SK-N-SH (cell line): ENCODE data around the gene SMIM13.

Experiments
- POLR2AphosphoS5 ChIP-seq: IDR thresholded peaks from 2 replicates; pipeline ENCODE4 v1.6.1; 2012; ENCODE audit warnings: low read depth, low read length
- YY1 ChIP-seq: IDR thresholded peaks from 2 replicates; pipeline ENCODE4 v1.4.0; 2012; ENCODE audit warnings: low read depth, mild to moderate bottlenecking
- TF ChIP-seq, protein P1 (sequence below): fragments of 200-600 bp; sonication (generic); IDR thresholded peaks from 2 replicates; pipeline ENCODE4 v1.6.1; 2017; ENCODE audit warnings: antibody characterized with exemption, mild to moderate bottlenecking, moderate library complexity
- TF ChIP-seq, protein P2 (sequence below): IDR thresholded peaks from 2 replicates; pipeline ENCODE4 v1.4.0; 2012; ENCODE audit warnings: low read depth

DNA sequence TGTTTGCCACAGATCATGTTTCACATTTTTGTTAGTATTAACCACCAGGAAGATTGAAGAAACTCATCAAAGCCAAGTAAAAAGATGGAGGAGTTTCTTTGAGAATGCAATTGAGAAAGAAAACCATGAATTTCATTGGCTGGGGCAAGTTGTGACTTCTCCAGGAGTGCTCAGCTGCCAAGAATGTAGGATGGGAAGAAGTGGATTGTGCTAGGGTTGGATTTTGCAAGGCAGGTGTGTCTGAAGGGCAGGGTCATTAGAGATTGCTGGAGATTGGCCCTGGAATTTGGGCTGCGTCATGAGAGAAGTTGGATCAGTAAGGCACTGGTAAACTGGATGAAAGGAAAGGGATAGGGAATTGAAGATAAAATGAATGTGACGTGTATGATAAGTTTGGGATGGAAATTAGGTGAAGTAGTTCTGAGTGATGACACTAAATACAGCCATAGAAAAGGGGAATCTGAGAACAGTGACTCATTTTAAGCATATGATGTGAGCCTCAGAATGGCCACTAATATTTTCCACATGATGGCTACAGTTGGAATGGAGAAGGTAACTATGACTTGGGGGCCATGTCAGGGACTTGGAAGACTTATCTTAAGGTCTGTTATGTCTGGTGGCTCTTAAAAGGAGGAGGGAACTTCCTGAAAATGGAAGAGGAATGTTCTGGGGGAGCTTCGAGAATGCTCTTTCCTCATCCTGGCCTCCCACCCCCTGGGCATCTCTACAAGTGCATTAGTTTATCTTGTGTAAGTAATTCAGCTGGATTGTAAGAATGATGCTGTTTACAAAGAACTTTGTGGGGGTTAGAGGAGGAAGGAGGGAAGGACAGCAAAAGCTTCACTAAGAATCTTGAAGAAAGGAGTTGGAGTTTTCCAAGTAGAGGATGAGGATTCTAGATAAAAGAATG, 45.7 kb downstream of the SMIM13 start:
- TF ChIP-seq, protein P1, sequence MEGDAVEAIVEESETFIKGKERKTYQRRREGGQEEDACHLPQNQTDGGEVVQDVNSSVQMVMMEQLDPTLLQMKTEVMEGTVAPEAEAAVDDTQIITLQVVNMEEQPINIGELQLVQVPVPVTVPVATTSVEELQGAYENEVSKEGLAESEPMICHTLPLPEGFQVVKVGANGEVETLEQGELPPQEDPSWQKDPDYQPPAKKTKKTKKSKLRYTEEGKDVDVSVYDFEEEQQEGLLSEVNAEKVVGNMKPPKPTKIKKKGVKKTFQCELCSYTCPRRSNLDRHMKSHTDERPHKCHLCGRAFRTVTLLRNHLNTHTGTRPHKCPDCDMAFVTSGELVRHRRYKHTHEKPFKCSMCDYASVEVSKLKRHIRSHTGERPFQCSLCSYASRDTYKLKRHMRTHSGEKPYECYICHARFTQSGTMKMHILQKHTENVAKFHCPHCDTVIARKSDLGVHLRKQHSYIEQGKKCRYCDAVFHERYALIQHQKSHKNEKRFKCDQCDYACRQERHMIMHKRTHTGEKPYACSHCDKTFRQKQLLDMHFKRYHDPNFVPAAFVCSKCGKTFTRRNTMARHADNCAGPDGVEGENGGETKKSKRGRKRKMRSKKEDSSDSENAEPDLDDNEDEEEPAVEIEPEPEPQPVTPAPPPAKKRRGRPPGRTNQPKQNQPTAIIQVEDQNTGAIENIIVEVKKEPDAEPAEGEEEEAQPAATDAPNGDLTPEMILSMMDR: no peak
- TF ChIP-seq, protein P2, sequence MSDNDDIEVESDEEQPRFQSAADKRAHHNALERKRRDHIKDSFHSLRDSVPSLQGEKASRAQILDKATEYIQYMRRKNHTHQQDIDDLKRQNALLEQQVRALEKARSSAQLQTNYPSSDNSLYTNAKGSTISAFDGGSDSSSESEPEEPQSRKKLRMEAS: no peak
- TF ChIP-seq POLR2AphosphoS5 (no peak), YY1 (no peak)
